WERI-Rb-1 (cell line): ENCODE results near the gene CREM.

Source experiments
- DNase-seq: peaks from one replicate; pipeline ENCODE4 v3.0.0-alpha.2; 2020
- H3K27ac ChIP-seq: fragments of 250-450 bp; sonication (Bioruptor Pico); 2 replicates; pipeline ENCODE4 v1.5.1; 2020; ENCODE audit warnings: mild to moderate bottlenecking, moderate library complexity
- H3K27me3 ChIP-seq: fragments of 250-450 bp; sonication (Bioruptor Pico); 2 replicates; pipeline ENCODE4 v1.5.1; 2021; ENCODE audit warnings: mild to moderate bottlenecking, low read depth, moderate library complexity; ENCODE audit not compliant: insufficient read depth, severe bottlenecking
- H3K36me3 ChIP-seq: fragments of 250-450 bp; sonication (Bioruptor Pico); 2 replicates; pipeline ENCODE4 v1.5.1; 2020; ENCODE audit warnings: mild to moderate bottlenecking, moderate library complexity
- H3K4me3 ChIP-seq: 2 replicates; pipeline ENCODE4 v1.5.1; 2011; ENCODE audit warnings: low read depth, mild to moderate bottlenecking, control low read depth, low read length
- H3K9me3 ChIP-seq: fragments of 250-450 bp; sonication (Bioruptor Pico); 2 replicates; pipeline ENCODE4 v1.5.1; 2021; ENCODE audit warnings: mild to moderate bottlenecking, moderate library complexity; ENCODE audit not compliant: severe bottlenecking
- CTCF ChIP-seq: IDR thresholded peaks from 2 replicates; pipeline ENCODE4 v1.5.1; 2011; ENCODE audit warnings: low read depth, mild to moderate bottlenecking, control low read depth, inconsistent platforms, low read length

CREM gene

GRCh38 chr10:35140126-35140525, 13.5 kb downstream of the CREM start:
- no peak for TF ChIP-seq CTCF
- H3K27me3 ChIP-seq = no peaks in the 10 kb centered on the region
- H3K9me3 ChIP-seq = no peaks in the 10 kb centered on the region
- no peak overlapping the region for H3K4me3 ChIP-seq
- H3K36me3 ChIP-seq = no peaks in the 10 kb centered on the region
- no peak overlapping the region for H3K27ac ChIP-seq
- DNase-seq = no peak

- H3K27ac ChIP-seq = no peak overlapping the region
- no peak for DNase-seq
- TF ChIP-seq CTCF = no peak
- H3K27me3 ChIP-seq = no peaks in the 10 kb centered on the region
- H3K36me3 ChIP-seq = no peaks in the 10 kb centered on the region
- no peaks in the 10 kb centered on the region for H3K9me3 ChIP-seq
- H3K4me3 ChIP-seq = no peak overlapping the region
Observed at GRCh38 chr10:35140727-35141126, 14.1 kb downstream of the CREM start.

DNA sequence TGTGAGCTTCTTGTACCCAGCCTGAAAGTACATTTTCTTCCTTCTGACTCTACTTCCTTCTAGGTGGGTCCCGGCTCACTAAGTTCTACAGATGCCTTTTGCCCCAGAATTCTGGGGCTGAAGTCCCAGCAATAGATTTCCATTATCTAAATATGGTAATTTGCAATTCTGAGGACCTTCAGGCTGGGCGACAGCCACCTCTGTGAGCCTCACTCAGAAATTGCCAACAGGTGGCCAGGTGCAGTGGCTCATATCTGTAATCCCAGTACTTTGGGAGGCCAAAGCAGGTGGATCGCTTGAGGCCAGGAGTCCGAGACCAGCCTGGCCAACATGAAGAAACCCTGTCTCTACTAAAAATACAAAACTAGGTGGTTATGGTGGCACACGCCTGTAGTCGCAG, 23.7 kb downstream of the CREM start:
- Histone ChIP-seq H3K9me3 (no peaks in the 10 kb centered on the region), H3K4me3 (no peak overlapping the region), H3K27me3 (no peaks in the 10 kb centered on the region), H3K27ac (no peak overlapping the region), H3K36me3 (no peaks in the 10 kb centered on the region)
- DNase-seq = no peak
- no peak for TF ChIP-seq CTCF

DNA sequence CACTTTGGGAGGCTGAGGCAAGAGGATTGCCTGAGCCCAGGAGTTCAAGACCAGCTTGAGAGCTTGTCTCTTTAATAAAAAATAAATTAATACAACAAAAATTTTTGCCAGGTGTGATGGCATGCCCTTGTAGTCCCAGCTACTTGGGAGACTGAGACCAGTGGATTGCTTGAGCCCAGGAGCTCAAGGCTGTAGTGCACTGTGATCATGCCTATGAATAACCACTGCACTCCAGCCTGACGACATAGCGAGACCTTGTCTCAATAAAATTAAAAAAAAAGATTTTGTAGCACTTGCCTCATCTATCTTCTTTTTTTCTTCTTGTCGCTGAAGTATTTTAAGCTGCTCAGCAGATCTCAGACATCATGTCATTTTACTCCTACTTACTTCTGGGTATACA, 26.3 kb downstream of the CREM start:
- TF ChIP-seq CTCF = no peak
- Histone ChIP-seq H3K27ac (no peak overlapping the region), H3K36me3 (no peaks in the 10 kb centered on the region), H3K27me3 (no peaks in the 10 kb centered on the region), H3K4me3 (no peak overlapping the region), H3K9me3 (no peaks in the 10 kb centered on the region)
- no peak for DNase-seq

DNA sequence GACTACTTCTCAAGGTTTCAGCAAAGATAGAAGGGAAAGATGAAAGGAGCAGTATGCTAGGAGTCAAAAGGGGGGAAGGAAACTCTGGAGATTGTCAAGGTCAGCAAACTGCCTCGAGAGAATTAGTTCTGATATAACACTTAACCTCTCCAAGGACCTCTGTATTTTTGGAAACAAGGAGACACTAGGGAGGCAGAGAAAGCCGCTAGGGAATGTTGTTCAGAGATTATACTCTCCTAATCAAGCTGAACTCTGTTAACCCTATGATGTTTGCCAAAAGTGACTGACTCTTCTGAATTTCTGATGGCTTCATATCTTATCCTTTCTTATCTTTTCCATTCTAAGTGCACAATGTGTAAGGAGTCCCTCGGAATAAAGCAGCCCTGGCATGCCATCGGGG, 27.1 kb downstream of the CREM start:
- no peak overlapping the region for H3K4me3 ChIP-seq
- H3K9me3 ChIP-seq = no peaks in the 10 kb centered on the region
- no peaks in the 10 kb centered on the region for H3K36me3 ChIP-seq
- DNase-seq = no peak
- H3K27ac ChIP-seq = no peak overlapping the region
- no peaks in the 10 kb centered on the region for H3K27me3 ChIP-seq
- no peak for TF ChIP-seq CTCF

DNA sequence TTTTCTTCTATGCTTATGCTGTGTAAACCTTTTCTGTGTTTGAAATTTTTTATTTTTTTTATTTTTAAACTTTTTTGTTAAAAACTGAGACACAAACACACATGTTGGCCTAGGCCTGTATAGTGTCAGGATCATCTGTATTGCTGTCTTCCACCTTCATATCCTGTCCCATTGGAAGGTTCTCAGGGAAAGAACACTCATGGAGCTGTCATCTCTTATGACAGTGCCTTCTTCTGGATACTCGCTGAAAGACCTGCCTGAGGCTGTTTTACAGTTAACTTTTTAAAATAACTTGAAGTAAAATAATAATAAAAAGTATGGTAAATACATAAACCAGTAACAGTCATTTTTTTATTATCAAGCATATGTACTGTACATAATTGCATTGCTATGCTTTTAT, 34.1 kb downstream of the CREM start:
- Histone ChIP-seq H3K27me3 (no peaks in the 10 kb centered on the region), H3K9me3 (no peaks in the 10 kb centered on the region), H3K27ac (no peak overlapping the region), H3K4me3 (no peak overlapping the region), H3K36me3 (no peaks in the 10 kb centered on the region)
- DNase-seq = no peak
- TF ChIP-seq CTCF = no peak
